Fibroblast of pulmonary artery (primary cell): ENCODE results near the gene GPR25.

Source experiments
- DNase-seq: peaks from one replicate; pipeline ENCODE4 v3.0.0-alpha.2; 2010; ENCODE audit warnings: low read depth
- H3K4me3 ChIP-seq: replicated peaks from 2 replicates; pipeline ENCODE4 v1.5.1; 2011; ENCODE audit warnings: low read depth, mild to moderate bottlenecking, control low read depth, low read length, moderate library complexity
- CTCF ChIP-seq: IDR thresholded peaks from 2 replicates; pipeline ENCODE4 v1.5.1; 2011; ENCODE audit warnings: mild to moderate bottlenecking, control low read depth, low read length, inconsistent platforms; ENCODE audit errors: missing control alignments

The GPR25 gene

GRCh38 chr1:200880212-200880611, 7.4 kb downstream of the GPR25 start:
- no peak overlapping the region for H3K4me3 ChIP-seq
- DNase-seq, result no peak
- no peak for TF ChIP-seq CTCF

- no peak for DNase-seq
- no peak overlapping the region for H3K4me3 ChIP-seq
- no peak for TF ChIP-seq CTCF
Observed at GRCh38 chr1:200883118-200883517, 10.3 kb downstream of the GPR25 start.

- H3K4me3 ChIP-seq, result no peak overlapping the region
- TF ChIP-seq CTCF, result no peak
- no peak for DNase-seq
Observed at GRCh38 chr1:200885623-200886402, 13.0 kb downstream of the GPR25 start.

DNA sequence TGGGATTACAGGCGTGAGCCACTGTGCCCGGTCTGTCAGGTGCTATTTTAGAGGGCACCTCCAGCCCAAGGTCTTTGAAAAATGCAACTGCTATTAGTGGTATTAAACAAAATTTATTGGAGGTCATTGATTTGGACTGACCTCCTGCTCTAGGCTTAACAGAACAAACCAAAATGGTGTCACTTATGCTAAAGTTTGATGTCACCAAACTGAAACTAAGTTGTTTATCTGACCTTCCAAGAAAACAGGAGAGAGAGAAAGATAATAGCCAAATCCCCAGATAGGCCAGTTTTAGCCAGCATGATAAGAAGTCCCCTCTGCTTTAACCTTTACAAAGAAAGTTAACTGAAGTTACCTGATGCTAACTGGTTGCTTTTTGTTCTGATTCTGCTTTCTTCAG, 13.8 kb downstream of the GPR25 start:
- no peak for DNase-seq
- no peak for TF ChIP-seq CTCF
- no peak overlapping the region for H3K4me3 ChIP-seq

- DNase-seq, result no peak
- H3K4me3 ChIP-seq, result no peak overlapping the region
- no peak for TF ChIP-seq CTCF
Observed at GRCh38 chr1:200887036-200887435, 14.3 kb downstream of the GPR25 start.

DNA sequence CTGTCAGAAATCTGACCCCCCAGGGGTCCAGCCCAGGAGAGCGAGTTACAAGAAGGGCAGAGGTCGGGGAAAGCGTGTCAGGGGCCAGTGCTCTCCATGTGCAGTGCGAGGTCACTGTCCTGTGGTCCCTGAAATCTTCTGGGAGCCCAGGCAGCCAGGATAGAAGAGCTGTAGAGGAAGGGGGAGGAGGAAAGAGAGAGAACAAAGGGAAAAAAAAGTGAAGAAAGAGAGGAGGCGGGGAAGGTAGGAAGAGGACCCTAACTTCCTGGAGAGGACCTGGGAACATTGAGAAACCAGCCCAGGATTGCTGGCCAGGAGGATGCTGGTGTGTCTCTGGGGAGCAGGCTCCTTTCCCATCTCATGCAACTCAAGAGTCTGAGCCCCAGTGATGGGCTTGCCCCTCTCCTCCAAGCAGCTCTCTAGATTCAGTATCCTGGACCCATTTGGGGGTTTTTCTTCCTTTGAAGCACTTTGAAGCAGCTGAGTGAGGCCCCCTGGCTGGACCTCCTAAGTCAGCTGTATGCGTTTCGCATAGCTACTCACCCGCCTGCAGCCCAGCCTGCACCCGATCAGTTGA, 15.1 kb downstream of the GPR25 start:
- DNase-seq, result no peak
- H3K4me3 ChIP-seq, result no peak overlapping the region
- TF ChIP-seq CTCF, result no peak
